HepG2 (cell line): ENCODE measurements around the gene C1orf159. TPM values are rescaled to one million over a fixed set of nuclear protein-coding genes. Genes with fewer than 3 reads are reported as not detected.

Experiments
- ATF5 ChIP-seq: sonication (generic); formaldehyde crosslinking; IDR thresholded peaks from 2 replicates; pipeline ENCODE4 v1.4.0; 2020; ENCODE audit warnings: mild to moderate bottlenecking, low read depth, missing genetic modification reagents
- CEBPB ChIP-seq: IDR thresholded peaks from 2 replicates; pipeline ENCODE4 v1.6.1; 2011; ENCODE audit warnings: low read depth, low read length, improper control_type of control experiment, borderline replicate concordance
- DNMT3B ChIP-seq: conservative IDR thresholded peaks from 2 replicates; pipeline ENCODE4 v1.6.1; 2016; ENCODE audit warnings: missing biosample characterization, control low read depth
- EED ChIP-seq: sonication (generic); formaldehyde crosslinking; IDR thresholded peaks from 2 replicates; pipeline ENCODE4 v1.5.0; 2020; ENCODE audit warnings: mild to moderate bottlenecking, missing genetic modification reagents
- LCORL ChIP-seq, 2 experiments: fragments of 450-650 bp in 1 of 2; sonication (generic) in 1 of 2; formaldehyde crosslinking in 1 of 2; IDR thresholded peaks; 2 replicates each; pipeline versions ENCODE4 v1.5.0 to v1.6.1; 2017 to 2020; ENCODE audit warnings: antibody characterized with exemption in 1 of 2, missing genetic modification reagents in 1 of 2
- MED1 ChIP-seq: sonication (generic); formaldehyde crosslinking; IDR thresholded peaks from 2 replicates; pipeline ENCODE4 v1.4.0; 2020; ENCODE audit warnings: missing genetic modification reagents
- NFKBIZ ChIP-seq: IDR thresholded peaks from 2 replicates; pipeline ENCODE4 v1.6.1; 2018; ENCODE audit warnings: missing genetic modification reagents, missing compliant biosample characterization
- PAXIP1 ChIP-seq: sonication (generic); formaldehyde crosslinking; conservative IDR thresholded peaks from 2 replicates; pipeline ENCODE4 v1.4.0; 2020; ENCODE audit warnings: mild to moderate bottlenecking, missing genetic modification reagents, moderate library complexity
- ZNF318 ChIP-seq: sonication (generic); formaldehyde crosslinking; IDR thresholded peaks from 2 replicates; pipeline ENCODE4 v1.4.0; 2020; ENCODE audit warnings: mild to moderate bottlenecking, missing genetic modification reagents
- ZNF883 ChIP-seq: sonication (generic); formaldehyde crosslinking; IDR thresholded peaks from 2 replicates; pipeline ENCODE4 v1.5.1; 2020; ENCODE audit warnings: mild to moderate bottlenecking, missing genetic modification reagents; ENCODE audit errors: not compliant biosample characterization
- ZSCAN29 ChIP-seq: sonication (generic); formaldehyde crosslinking; conservative IDR thresholded peaks from 2 replicates; pipeline ENCODE4 v1.4.0; 2020; ENCODE audit warnings: mild to moderate bottlenecking, missing genetic modification reagents
- polyA plus RNA-seq, 8 experiments: library from polyadenylated mRNA; depleted of rRNA in 3 of 8; stranded (reverse) in 7 of 8; unstranded in 1 of 8; fragments of >200 nt; fragmentation: Illumina TruSeq in 4 of 8; extraction: Trizol in 4 of 8; gene quantifications; 2 replicates each; pipeline versions ENCODE4 v1.2.1 to v1.2.3, GENCODE V29; 2011 to 2016; ENCODE audit warnings: low read depth in 4 of 8, missing spikeins in 1 of 8, mixed read lengths in 1 of 8; ENCODE audit not compliant: insufficient read depth in 1 of 8
- total RNA-seq, 5 experiments: library from RNA; depleted of rRNA; stranded (reverse); fragments of >200 nt; fragmentation: Illumina TruSeq; extraction: Trizol; gene quantifications; 2 replicates each; pipeline ENCODE4 v1.2.3, GENCODE V29; 2016; ENCODE audit warnings: low read depth in 1 of 5
- TF ChIP-seq, protein P1 (sequence below): sonication (generic); formaldehyde crosslinking; IDR thresholded peaks from 2 replicates; pipeline ENCODE4 v1.4.0; 2020; ENCODE audit warnings: mild to moderate bottlenecking, low read depth, missing genetic modification reagents

The C1orf159 gene
- total and polyA plus RNA-seq, 2 of the 13 experiments (the other 11 are each of a cell fraction or from before 2014, with no cell fraction given), result 3.8 to 6.7 TPM

DNA sequence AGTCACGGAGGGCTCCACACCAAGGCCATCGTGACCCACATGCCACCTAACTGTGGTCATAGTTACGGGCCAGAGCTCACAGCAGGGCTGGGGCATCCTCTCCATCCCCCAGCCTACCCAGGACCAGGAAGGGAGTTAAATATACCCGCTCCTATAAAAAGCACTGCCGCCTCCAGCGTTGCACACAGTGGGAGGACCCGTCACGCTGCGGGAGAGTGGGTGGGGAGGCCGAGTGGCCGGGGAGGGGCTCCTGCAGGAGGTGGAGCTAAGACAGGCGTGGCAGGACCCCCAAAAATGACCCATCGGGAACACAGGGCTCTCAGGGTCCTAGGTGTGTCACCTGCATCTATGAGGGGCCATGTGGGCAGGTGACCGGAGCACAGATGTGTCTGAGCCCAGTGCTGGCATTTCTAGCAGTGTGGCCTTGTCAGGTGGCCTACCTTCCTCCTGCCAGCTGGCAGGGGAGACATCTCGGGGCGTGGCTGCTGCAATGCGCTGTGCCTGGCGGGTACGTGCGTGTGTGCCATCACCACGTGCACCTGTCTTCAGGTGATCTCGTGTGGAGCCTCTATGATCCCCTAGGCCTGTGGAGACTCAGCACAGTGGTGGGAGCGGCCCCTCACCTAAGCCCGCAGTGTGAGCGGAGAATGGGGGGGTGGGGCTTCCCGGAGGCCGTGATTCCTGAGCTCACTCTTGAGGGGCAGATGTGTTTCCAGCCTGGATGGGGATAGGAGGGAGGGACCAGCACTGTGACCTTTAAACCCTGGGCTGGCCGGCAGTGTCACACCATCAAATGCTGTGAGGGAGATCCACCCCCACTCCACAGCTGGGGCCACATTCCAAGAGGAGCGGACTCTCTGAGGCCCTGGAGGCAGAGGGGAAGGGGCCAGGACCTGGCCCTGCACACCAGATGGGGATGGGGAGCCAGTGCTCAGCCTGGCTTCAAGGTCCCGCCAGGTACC, 78.2 kb downstream of the C1orf159 start (continued):
- TF ChIP-seq ZNF318 (no peak), PAXIP1 (CRISPR knock-in tag) (peak; percentile 86), MED1 (peak; percentile 41; the same call in 1 of the 2 replicates), EED (CRISPR knock-in tag) (no peak), LCORL (IDR thresholded peaks at IDR 0.05) (no peak), LCORL (CRISPR knock-in tag; IDR thresholded peaks at IDR 0.05) (peak; percentile 92), ZSCAN29 (CRISPR knock-in tag) (0 out of 2 replicates have a peak, but pooled peaks have one; percentile 46), DNMT3B (CRISPR knock-in tag) (no peak), NFKBIZ (CRISPR knock-in tag) (no peak), ATF5 (CRISPR knock-in tag) (no peak), ZNF883 (peak; percentile 29), CEBPB (no peak)
- TF ChIP-seq, protein P1, sequence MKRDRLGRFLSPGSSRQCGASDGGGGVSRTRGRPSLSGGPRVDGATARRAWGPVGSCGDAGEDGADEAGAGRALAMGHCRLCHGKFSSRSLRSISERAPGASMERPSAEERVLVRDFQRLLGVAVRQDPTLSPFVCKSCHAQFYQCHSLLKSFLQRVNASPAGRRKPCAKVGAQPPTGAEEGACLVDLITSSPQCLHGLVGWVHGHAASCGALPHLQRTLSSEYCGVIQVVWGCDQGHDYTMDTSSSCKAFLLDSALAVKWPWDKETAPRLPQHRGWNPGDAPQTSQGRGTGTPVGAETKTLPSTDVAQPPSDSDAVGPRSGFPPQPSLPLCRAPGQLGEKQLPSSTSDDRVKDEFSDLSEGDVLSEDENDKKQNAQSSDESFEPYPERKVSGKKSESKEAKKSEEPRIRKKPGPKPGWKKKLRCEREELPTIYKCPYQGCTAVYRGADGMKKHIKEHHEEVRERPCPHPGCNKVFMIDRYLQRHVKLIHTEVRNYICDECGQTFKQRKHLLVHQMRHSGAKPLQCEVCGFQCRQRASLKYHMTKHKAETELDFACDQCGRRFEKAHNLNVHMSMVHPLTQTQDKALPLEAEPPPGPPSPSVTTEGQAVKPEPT, result no peak
